WTC11 (cell line): ENCODE measurements around the gene PPP2R5E. TPM values are rescaled to one million over a fixed set of nuclear protein-coding genes. Genes with fewer than 3 reads are reported as not detected.

Experiments used
- ATAC-seq: fragments of 200-7000 bp; cut with Tn5 transposase; 2 replicates; pipeline ENCODE4 v1.10.0; 2021; ENCODE audit warnings: mild to moderate bottlenecking, moderate library complexity
- CTCF ChIA-PET: fragments of 300-600 bp; sonication (Branson Sonifier 250); formaldehyde crosslinking; loops from one replicate; lab custom pipeline; 2021; ENCODE audit warnings: antibody characterized with exemption; lab: Charles Lee
- POLR2A ChIA-PET: fragments of 350-600 bp; sonication (Branson Sonifier 250); formaldehyde crosslinking; loops from one replicate; lab custom pipeline; 2021; ENCODE audit warnings: antibody characterized with exemption; lab: Charles Lee
- DNase-seq: peaks from one replicate; pipeline ENCODE4 v3.0.0; 2021; ENCODE audit warnings: low spot score
- H3K27ac Mint-ChIP-seq: 2 replicates; pipeline ENCODE4 v1.8.0; 2021; ENCODE audit warnings: mixed read lengths
- H3K27me3 Mint-ChIP-seq: 2 replicates; pipeline ENCODE4 v1.8.0; 2021; ENCODE audit warnings: low read depth, mild to moderate bottlenecking, moderate library complexity, mixed read lengths
- H3K36me3 Mint-ChIP-seq: 2 replicates; pipeline ENCODE4 v1.8.0; 2021; ENCODE audit warnings: mixed read lengths
- H3K4me1 Mint-ChIP-seq: 2 replicates; pipeline ENCODE4 v1.8.0; 2022; ENCODE audit warnings: mixed read lengths
- H3K4me3 Mint-ChIP-seq: 2 replicates; pipeline ENCODE4 v1.8.0; 2021; ENCODE audit warnings: mild to moderate bottlenecking, moderate library complexity, mixed read lengths
- H3K9me3 Mint-ChIP-seq: 2 replicates; pipeline ENCODE4 v1.8.0; 2021; ENCODE audit warnings: mixed read lengths
- ATF1 ChIP-seq: sonication (generic); formaldehyde crosslinking; IDR thresholded peaks from 2 replicates; pipeline ENCODE4 v1.8.1; 2023; ENCODE audit warnings: mild to moderate bottlenecking, moderate library complexity, missing genetic modification reagents
- CREB1 ChIP-seq: sonication (generic); formaldehyde crosslinking; IDR thresholded peaks from 2 replicates; pipeline ENCODE4 v1.8.0; 2023; ENCODE audit warnings: mild to moderate bottlenecking, missing genetic modification reagents
- CREM ChIP-seq: sonication (generic); formaldehyde crosslinking; IDR thresholded peaks from 2 replicates; pipeline ENCODE4 v1.8.1; 2022; ENCODE audit warnings: mild to moderate bottlenecking, missing genetic modification reagents, moderate library complexity
- E2F5 ChIP-seq: sonication (generic); formaldehyde crosslinking; IDR thresholded peaks from 2 replicates; pipeline ENCODE4 v1.8.1; 2022; ENCODE audit warnings: mild to moderate bottlenecking, moderate library complexity, missing genetic modification reagents
- FOXK1 ChIP-seq: sonication (generic); formaldehyde crosslinking; IDR thresholded peaks from 2 replicates; pipeline ENCODE4 v1.8.0; 2022; ENCODE audit warnings: mild to moderate bottlenecking, moderate library complexity, missing genetic modification reagents
- FOXP1 ChIP-seq: sonication (generic); formaldehyde crosslinking; IDR thresholded peaks from 2 replicates; pipeline ENCODE4 v1.8.0; 2022; ENCODE audit warnings: missing genetic modification reagents, mild to moderate bottlenecking, moderate library complexity, borderline replicate concordance
- IRF2 ChIP-seq: sonication (generic); formaldehyde crosslinking; IDR thresholded peaks from 2 replicates; pipeline ENCODE4 v1.8.0; 2022; ENCODE audit warnings: low read depth, missing genetic modification reagents, borderline replicate concordance
- JAZF1 ChIP-seq: fragments of 250-450 bp; sonication (Bioruptor Pico); IDR thresholded peaks from 2 replicates; pipeline ENCODE4 v1.9.0; 2021; ENCODE audit warnings: moderate library complexity, mild to moderate bottlenecking, inconsistent platforms
- KAT7 ChIP-seq: sonication (generic); formaldehyde crosslinking; IDR thresholded peaks from 2 replicates; pipeline ENCODE4 v1.8.1; 2023; ENCODE audit warnings: missing genetic modification reagents, mild to moderate bottlenecking, borderline replicate concordance
- NFATC4 ChIP-seq: fragments of 250-450 bp; sonication (Bioruptor Pico); IDR thresholded peaks from 2 replicates; pipeline ENCODE4 v1.9.0; 2021; ENCODE audit warnings: mild to moderate bottlenecking
- RORB ChIP-seq: fragments of 250-450 bp; sonication (Bioruptor Pico); IDR thresholded peaks from 2 replicates; pipeline ENCODE4 v1.9.0; 2021; ENCODE audit warnings: mild to moderate bottlenecking
- SOX15 ChIP-seq: fragments of 250-450 bp; sonication (Bioruptor Pico); IDR thresholded peaks from 2 replicates; pipeline ENCODE4 v1.9.0; 2021; ENCODE audit warnings: mild to moderate bottlenecking
- TCF7 ChIP-seq: sonication (generic); formaldehyde crosslinking; IDR thresholded peaks from 2 replicates; pipeline ENCODE4 v1.8.0; 2022; ENCODE audit warnings: mild to moderate bottlenecking, low read depth, missing genetic modification reagents, moderate library complexity
- TP53 ChIP-seq: sonication (generic); formaldehyde crosslinking; IDR thresholded peaks from 2 replicates; pipeline ENCODE4 v1.8.1; 2023; ENCODE audit warnings: mild to moderate bottlenecking, missing genetic modification reagents
- ZBTB21 ChIP-seq: sonication (generic); formaldehyde crosslinking; IDR thresholded peaks from 2 replicates; pipeline ENCODE4 v1.8.1; 2023; ENCODE audit warnings: mild to moderate bottlenecking, missing genetic modification reagents, borderline replicate concordance
- ZBTB43 ChIP-seq: sonication (generic); formaldehyde crosslinking; IDR thresholded peaks from 2 replicates; pipeline ENCODE4 v1.8.1; 2023; ENCODE audit warnings: mild to moderate bottlenecking, missing genetic modification reagents
- ZMAT4 ChIP-seq: fragments of 250-450 bp; sonication (Bioruptor Pico); IDR thresholded peaks from 2 replicates; pipeline ENCODE4 v1.9.0; 2021; ENCODE audit warnings: mild to moderate bottlenecking
- ZNF138 ChIP-seq: sonication (generic); formaldehyde crosslinking; conservative IDR thresholded peaks from 2 replicates; pipeline ENCODE4 v1.8.1; 2022; ENCODE audit warnings: mild to moderate bottlenecking, moderate library complexity, missing genetic modification reagents
- ZNF232 ChIP-seq: sonication (generic); formaldehyde crosslinking; IDR thresholded peaks from 2 replicates; pipeline ENCODE4 v1.8.0; 2022; ENCODE audit warnings: mild to moderate bottlenecking, missing genetic modification reagents
- ZNF396 ChIP-seq: fragments of 250-450 bp; sonication (Bioruptor Pico); IDR thresholded peaks from 2 replicates; pipeline ENCODE4 v1.8.0; 2021; ENCODE audit warnings: mild to moderate bottlenecking, moderate library complexity, borderline replicate concordance
- total RNA-seq: library from RNA; stranded (reverse); gene quantifications from 3 replicates; pipeline ENCODE4 v1.2.3, GENCODE V29; 2021
- TF ChIP-seq, protein P1 (sequence below): fragments of 250-450 bp; sonication (Bioruptor Pico); IDR thresholded peaks from 2 replicates; pipeline ENCODE4 v1.8.0; 2021; ENCODE audit warnings: mild to moderate bottlenecking
- TF ChIP-seq, protein P2 (sequence below): sonication (generic); formaldehyde crosslinking; IDR thresholded peaks from 2 replicates; pipeline ENCODE4 v1.8.1; 2023; ENCODE audit warnings: mild to moderate bottlenecking, missing genetic modification reagents, moderate library complexity
- TF ChIP-seq, protein P3 (sequence below): sonication (generic); formaldehyde crosslinking; IDR thresholded peaks from 2 replicates; pipeline ENCODE4 v1.8.0; 2023; ENCODE audit warnings: mild to moderate bottlenecking, missing genetic modification reagents
- TF ChIP-seq, protein P4 (sequence below): sonication (generic); formaldehyde crosslinking; IDR thresholded peaks from 2 replicates; pipeline ENCODE4 v1.8.0; 2022; ENCODE audit warnings: mild to moderate bottlenecking, missing genetic modification reagents

Gene PPP2R5E
- total RNA-seq, 1 experiment from 2014 or later: 59.0 TPM

DNA sequence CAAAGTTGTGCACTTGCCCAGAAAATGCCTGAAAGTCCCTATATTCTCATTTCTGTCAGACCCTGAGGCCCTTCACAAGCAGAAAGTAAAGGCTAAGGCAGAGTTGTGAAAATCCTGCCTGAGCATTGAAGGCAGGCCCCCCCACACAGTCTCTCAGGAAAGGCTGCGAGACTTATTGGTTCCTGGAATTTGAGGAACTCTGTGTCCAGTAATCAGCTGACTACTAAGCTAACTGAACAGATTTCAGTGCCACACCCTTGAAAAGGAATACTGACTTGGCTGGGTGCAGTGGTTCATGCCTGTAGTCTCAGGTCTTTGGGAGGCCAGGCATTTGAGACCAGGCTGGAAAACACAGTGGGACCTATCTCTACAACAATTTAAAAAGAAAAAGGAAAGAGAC lies 21.1 kb upstream of the PPP2R5E start:
- ATAC-seq (no peak), DNase-seq (no peak)
- Mint-ChIP-seq H3K4me3 (no peak overlapping the region), H3K36me3 (no peaks in the 10 kb centered on the region), H3K9me3 (peaks cover 7% of the 10 kb centered on the region; the same call in 1 of the 2 replicates), H3K4me1 (no peaks in the 10 kb centered on the region), H3K27me3 (peaks cover 4% of the 10 kb centered on the region; the same call in 1 of the 2 replicates), H3K27ac (no peak overlapping the region)
- ChIA-PET CTCF (no interaction called here), POLR2A (interaction anchor here (0.7 kb wide), 1 partner anchor 50 kb away, joined by 3 read pairs; no protein-coding TSS in a partner anchor)
- TF ChIP-seq ZNF396 (CRISPR knock-in tag): no peak
- TF ChIP-seq CREB1 (CRISPR knock-in tag): no peak
- TF ChIP-seq SOX15 (CRISPR knock-in tag): no peak
- no peak for TF ChIP-seq ZNF232 (CRISPR knock-in tag)
- no peak for TF ChIP-seq CREM
- no peak for TF ChIP-seq KAT7
- TF ChIP-seq ZBTB43 (CRISPR knock-in tag): no peak
- TF ChIP-seq FOXK1 (CRISPR knock-in tag): no peak
- TF ChIP-seq IRF2 (CRISPR knock-in tag): no peak
- no peak for TF ChIP-seq TP53 (CRISPR knock-in tag)
- TF ChIP-seq RORB (CRISPR knock-in tag): no peak
- TF ChIP-seq NFATC4 (CRISPR knock-in tag): no peak
- TF ChIP-seq JAZF1 (CRISPR knock-in tag): no peak
- TF ChIP-seq TCF7 (CRISPR knock-in tag): no peak

- Mint-ChIP-seq H3K9me3 (peaks cover 7% of the 10 kb centered on the region; the same call in 1 of the 2 replicates), H3K27me3 (peaks cover 4% of the 10 kb centered on the region; the same call in 1 of the 2 replicates), H3K4me1 (no peaks in the 10 kb centered on the region), H3K27ac (no peak overlapping the region), H3K4me3 (no peak overlapping the region), H3K36me3 (no peaks in the 10 kb centered on the region)
- TF ChIP-seq ATF1 (CRISPR knock-in tag) (no peak), ZNF138 (CRISPR knock-in tag) (no peak), FOXP1 (CRISPR knock-in tag) (no peak)
- no peak for ATAC-seq
- DNase-seq: no peak
- POLR2A ChIA-PET: no interaction called here
- CTCF ChIA-PET: no interaction called here
Observed at GRCh38 chr14:63563370-63564026, 20.3 kb upstream of the PPP2R5E start.

- no peak overlapping the region for H3K4me3 Mint-ChIP-seq
- CTCF ChIA-PET: no interaction called here
- TF ChIP-seq, protein P1, sequence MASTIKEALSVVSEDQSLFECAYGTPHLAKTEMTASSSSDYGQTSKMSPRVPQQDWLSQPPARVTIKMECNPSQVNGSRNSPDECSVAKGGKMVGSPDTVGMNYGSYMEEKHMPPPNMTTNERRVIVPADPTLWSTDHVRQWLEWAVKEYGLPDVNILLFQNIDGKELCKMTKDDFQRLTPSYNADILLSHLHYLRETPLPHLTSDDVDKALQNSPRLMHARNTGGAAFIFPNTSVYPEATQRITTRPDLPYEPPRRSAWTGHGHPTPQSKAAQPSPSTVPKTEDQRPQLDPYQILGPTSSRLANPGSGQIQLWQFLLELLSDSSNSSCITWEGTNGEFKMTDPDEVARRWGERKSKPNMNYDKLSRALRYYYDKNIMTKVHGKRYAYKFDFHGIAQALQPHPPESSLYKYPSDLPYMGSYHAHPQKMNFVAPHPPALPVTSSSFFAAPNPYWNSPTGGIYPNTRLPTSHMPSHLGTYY (CRISPR knock-in tag): no peak
- TF ChIP-seq, protein P2, sequence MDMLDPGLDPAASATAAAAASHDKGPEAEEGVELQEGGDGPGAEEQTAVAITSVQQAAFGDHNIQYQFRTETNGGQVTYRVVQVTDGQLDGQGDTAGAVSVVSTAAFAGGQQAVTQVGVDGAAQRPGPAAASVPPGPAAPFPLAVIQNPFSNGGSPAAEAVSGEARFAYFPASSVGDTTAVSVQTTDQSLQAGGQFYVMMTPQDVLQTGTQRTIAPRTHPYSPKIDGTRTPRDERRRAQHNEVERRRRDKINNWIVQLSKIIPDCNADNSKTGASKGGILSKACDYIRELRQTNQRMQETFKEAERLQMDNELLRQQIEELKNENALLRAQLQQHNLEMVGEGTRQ (CRISPR knock-in tag): no peak
- TF ChIP-seq E2F5 (CRISPR knock-in tag): no peak
- no peak for TF ChIP-seq ZMAT4 (CRISPR knock-in tag)
- TF ChIP-seq, protein P3, sequence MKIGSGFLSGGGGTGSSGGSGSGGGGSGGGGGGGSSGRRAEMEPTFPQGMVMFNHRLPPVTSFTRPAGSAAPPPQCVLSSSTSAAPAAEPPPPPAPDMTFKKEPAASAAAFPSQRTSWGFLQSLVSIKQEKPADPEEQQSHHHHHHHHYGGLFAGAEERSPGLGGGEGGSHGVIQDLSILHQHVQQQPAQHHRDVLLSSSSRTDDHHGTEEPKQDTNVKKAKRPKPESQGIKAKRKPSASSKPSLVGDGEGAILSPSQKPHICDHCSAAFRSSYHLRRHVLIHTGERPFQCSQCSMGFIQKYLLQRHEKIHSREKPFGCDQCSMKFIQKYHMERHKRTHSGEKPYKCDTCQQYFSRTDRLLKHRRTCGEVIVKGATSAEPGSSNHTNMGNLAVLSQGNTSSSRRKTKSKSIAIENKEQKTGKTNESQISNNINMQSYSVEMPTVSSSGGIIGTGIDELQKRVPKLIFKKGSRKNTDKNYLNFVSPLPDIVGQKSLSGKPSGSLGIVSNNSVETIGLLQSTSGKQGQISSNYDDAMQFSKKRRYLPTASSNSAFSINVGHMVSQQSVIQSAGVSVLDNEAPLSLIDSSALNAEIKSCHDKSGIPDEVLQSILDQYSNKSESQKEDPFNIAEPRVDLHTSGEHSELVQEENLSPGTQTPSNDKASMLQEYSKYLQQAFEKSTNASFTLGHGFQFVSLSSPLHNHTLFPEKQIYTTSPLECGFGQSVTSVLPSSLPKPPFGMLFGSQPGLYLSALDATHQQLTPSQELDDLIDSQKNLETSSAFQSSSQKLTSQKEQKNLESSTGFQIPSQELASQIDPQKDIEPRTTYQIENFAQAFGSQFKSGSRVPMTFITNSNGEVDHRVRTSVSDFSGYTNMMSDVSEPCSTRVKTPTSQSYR (CRISPR knock-in tag): no peak
- TF ChIP-seq CREM: no peak
- TF ChIP-seq ZBTB21: no peak
- TF ChIP-seq, protein P4, sequence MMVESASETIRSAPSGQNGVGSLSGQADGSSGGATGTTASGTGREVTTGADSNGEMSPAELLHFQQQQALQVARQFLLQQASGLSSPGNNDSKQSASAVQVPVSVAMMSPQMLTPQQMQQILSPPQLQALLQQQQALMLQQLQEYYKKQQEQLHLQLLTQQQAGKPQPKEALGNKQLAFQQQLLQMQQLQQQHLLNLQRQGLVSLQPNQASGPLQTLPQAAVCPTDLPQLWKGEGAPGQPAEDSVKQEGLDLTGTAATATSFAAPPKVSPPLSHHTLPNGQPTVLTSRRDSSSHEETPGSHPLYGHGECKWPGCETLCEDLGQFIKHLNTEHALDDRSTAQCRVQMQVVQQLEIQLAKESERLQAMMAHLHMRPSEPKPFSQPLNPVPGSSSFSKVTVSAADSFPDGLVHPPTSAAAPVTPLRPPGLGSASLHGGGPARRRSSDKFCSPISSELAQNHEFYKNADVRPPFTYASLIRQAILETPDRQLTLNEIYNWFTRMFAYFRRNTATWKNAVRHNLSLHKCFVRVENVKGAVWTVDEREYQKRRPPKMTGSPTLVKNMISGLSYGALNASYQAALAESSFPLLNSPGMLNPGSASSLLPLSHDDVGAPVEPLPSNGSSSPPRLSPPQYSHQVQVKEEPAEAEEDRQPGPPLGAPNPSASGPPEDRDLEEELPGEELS (CRISPR knock-in tag): no peak
Observed at GRCh38 chr14:63562405-63562804, 19.2 kb upstream of the PPP2R5E start.

More at GRCh38 chr14:63562405-63562804, 19.2 kb upstream of the PPP2R5E start:
- no peaks in the 10 kb centered on the region for H3K36me3 Mint-ChIP-seq
- no peaks in the 10 kb centered on the region for H3K4me1 Mint-ChIP-seq
- no peak for DNase-seq
- H3K27me3 Mint-ChIP-seq: peaks cover 4% of the 10 kb centered on the region; the same call in 1 of the 2 replicates
- peaks cover 7% of the 10 kb centered on the region; the same call in 1 of the 2 replicates for H3K9me3 Mint-ChIP-seq
- POLR2A ChIA-PET: interaction anchor here (0.6 kb wide), 1 partner anchor 54 kb away, joined by 6 read pairs; no protein-coding TSS in a partner anchor
- no peak for ATAC-seq
- no peak overlapping the region for H3K27ac Mint-ChIP-seq
